Esophagus squamous epithelium (tissue), 5 donors: ENCODE measurements around the gene VSTM2L. TPM values are rescaled to one million over a fixed set of nuclear protein-coding genes. Genes with fewer than 3 reads are reported as not detected.

ENCODE experiments used
- DNase-seq: peaks from one replicate; lab custom pipeline; 2025; lab: John Stamatoyannopoulos, UW
- H3K27ac ChIP-seq, 4 donors: fragments of 200-600 bp; sonication (generic); one replicate each; pipeline ENCODE4 v1.5.1; 2016 to 2019; ENCODE audit warnings: mild to moderate bottlenecking in 1 of 4
- H3K27me3 ChIP-seq, 4 donors: fragments of 200-600 bp; sonication (generic); 1 replicate in 3 of 4; 2 replicates in 1 of 4; pipeline versions ENCODE4 v1.5.1 to v1.6.0; 2017 to 2021; ENCODE audit warnings: antibody characterized with exemption in 1 of 4
- H3K36me3 ChIP-seq, 3 donors: fragments of 200-600 bp; sonication (generic); one replicate each; pipeline ENCODE4 v1.5.1; 2016 to 2019
- H3K4me1 ChIP-seq, 3 donors: fragments of 200-600 bp; sonication (generic); one replicate each; pipeline ENCODE4 v1.5.1; 2017 to 2019
- H3K4me3 ChIP-seq, 4 donors: fragments of 200-600 bp; sonication (generic); 1 replicate in 3 of 4; 2 replicates in 1 of 4; pipeline ENCODE4 v1.5.1; 2016 to 2019; ENCODE audit warnings: mild to moderate bottlenecking in 2 of 4, moderate library complexity in 1 of 4
- H3K9me3 ChIP-seq, 3 donors: fragments of 200-600 bp; sonication (generic); one replicate each; pipeline ENCODE4 v1.5.1; 2016 to 2019
- CTCF ChIP-seq, 6 experiments: fragments of 450-650 bp in 4 of 6; fragments of 200-600 bp in 2 of 6; sonication (generic) in 2 of 6; IDR thresholded peaks; one replicate each; pipeline ENCODE4 v1.5.1; 2016 to 2019; ENCODE audit warnings: antibody characterized with exemption in 6 of 6, mild to moderate bottlenecking in 4 of 6, moderate library complexity in 4 of 6
- POLR2A ChIP-seq, 4 donors: fragments of 450-650 bp; IDR thresholded peaks; one replicate each; pipeline ENCODE4 v1.6.1; 2017; ENCODE audit warnings: antibody characterized with exemption in 4 of 4, mild to moderate bottlenecking in 4 of 4, moderate library complexity in 3 of 4
- WGBS, 2 donors: methylation state at CpG; one replicate each; pipeline ENCODE4 v1.1.5; 2018; 5-methylcytosine and 5-hydroxymethylcytosine counted together
- intact Hi-C: fragments of 100-400 bp; cut with DNase I; formaldehyde crosslinking; loops from one replicate; pipeline ENCODE4 v1.15.0; 2022
- total RNA-seq, 4 donors: library from RNA; depleted of rRNA; stranded (reverse); fragments of >200 nt; gene quantifications; one replicate each; pipeline ENCODE4 v1.1.0, GENCODE V29; 2016
- donor health status: DM: yes; HTN: yes; CAD: no.

VSTM2L gene
- total RNA-seq, 4 donors from 2014 or later = 0.38 to 2.6 (median 0.68) TPM

DNA sequence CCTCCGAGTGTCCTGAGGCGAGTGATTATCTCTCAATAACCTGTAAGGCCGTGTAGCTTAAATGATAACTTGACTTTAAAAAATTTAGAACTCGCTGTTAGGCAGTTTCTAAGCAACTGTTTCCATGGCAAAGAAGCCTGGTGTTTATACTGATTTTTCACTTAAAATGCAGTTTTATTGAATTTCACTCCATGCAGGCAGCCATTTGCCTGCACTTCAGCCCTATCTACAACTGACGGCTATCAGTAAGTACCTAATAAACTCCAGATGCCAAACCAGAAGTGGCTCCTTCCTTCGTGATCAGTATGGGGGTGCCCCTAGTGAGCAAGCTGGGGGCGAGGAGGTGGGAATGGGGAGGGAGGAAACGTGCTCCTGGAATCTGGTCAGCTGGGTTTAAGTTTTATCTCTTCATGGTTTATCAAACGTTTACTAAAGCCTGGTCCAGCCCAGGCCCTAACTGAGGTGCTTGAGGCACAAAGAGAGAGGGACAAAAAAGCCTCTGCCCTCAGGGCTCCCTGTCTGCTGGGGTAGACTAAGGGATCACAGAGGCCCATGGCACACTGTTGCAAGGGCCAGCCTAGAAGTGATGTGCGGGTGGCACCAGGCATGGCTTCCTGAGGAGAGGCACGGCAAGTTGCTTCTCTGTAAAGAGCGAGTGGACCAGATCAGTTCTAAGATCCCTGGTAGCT is 84.8 kb downstream of the VSTM2L start:
- no peak for TF ChIP-seq POLR2A (IDR thresholded peaks at IDR 0.05)
- no peak for TF ChIP-seq CTCF (IDR thresholded peaks at IDR 0.05)
- peaks cover 0 to 49% (median 0%) of the 10 kb centered on the region in 3 donors for H3K36me3 ChIP-seq
- H3K27me3 ChIP-seq = no peaks in the 10 kb centered on the region
- WGBS, 2 donors = 77 to 85% methylated on average over 7 to 9 of the region's 12 CpGs
- H3K9me3 ChIP-seq = no peaks in the 10 kb centered on the region
- peaks cover 0 to 70% (median 33%) of the 10 kb centered on the region in 3 donors for H3K4me1 ChIP-seq
- H3K27ac ChIP-seq = peak overlapping the region; percentile 14 to 73 (median 56)
- intact Hi-C loops = no loop called here
- no peak for DNase-seq
- no peak overlapping the region for H3K4me3 ChIP-seq

- Histone ChIP-seq H3K27ac (peak overlapping the region in 3 of 4 donors; percentile 49 to 73 (median 63)), H3K4me1 (peaks cover under 1 to 77% (median 35%) of the 10 kb centered on the region in 3 donors), H3K4me3 (no peak overlapping the region), H3K27me3 (no peaks in the 10 kb centered on the region), H3K36me3 (peaks cover 0 to 43% (median 0%) of the 10 kb centered on the region in 3 donors), H3K9me3 (no peaks in the 10 kb centered on the region)
- no peak for DNase-seq
- TF ChIP-seq POLR2A (IDR thresholded peaks at IDR 0.05) (no peak), CTCF (IDR thresholded peaks at IDR 0.05) (no peak)
- intact Hi-C loops = no loop called here
- WGBS, 2 donors = 84 to 89% methylated on average over 5 of the region's 5 CpGs
These were observed 85.5 kb downstream of the VSTM2L start for GRCh38 chr20:37988306-37988954.

- intact Hi-C loops = loop anchor here (5.0 kb wide), 1 partner anchor 427 kb away; no protein-coding TSS in a partner anchor
These were observed 86.8 kb downstream of the VSTM2L start for GRCh38 chr20:37989601-37990295.

DNA sequence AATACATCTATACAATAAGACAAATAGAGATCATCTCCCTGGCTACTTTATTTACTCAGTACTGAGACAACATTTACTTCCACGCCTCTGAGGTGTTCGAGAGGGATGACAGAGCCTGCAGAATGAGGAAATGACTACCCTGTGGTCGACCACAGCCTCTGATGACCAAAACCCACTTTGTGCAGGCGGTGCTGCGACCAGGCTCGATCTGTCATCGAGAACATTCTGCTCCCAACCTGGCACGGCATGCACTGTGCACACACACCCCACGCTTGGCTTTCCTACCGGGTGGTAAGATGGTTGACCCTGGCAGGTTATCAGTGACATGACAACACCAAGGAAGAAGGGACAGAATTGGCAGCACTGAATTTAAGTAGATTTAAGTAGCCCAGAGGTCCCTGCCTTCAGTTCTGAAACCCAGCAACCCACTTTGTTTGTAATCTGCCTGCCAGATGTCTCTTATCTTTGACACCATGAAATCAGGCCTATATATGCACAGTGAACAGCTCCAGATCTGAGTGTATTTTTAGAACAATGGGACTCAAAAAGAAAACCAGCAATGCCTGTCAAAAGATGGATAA is 87.7 kb downstream of the VSTM2L start:
- no peak overlapping the region for H3K4me3 ChIP-seq
- H3K27ac ChIP-seq = peak overlapping the region; percentile 10 to 46 (median 32)
- peaks cover 3 to 58% (median 7%) of the 10 kb centered on the region in 3 donors for H3K36me3 ChIP-seq
- H3K9me3 ChIP-seq = no peaks in the 10 kb centered on the region
- DNase-seq = peak; percentile 39
- peaks cover 4 to 78% (median 35%) of the 10 kb centered on the region in 3 donors for H3K4me1 ChIP-seq
- intact Hi-C loops = loop anchor here (5.0 kb wide), 1 partner anchor 428 kb away; no protein-coding TSS in a partner anchor
- TF ChIP-seq POLR2A (IDR thresholded peaks at IDR 0.05) = no peak
- TF ChIP-seq CTCF (IDR thresholded peaks at IDR 0.05) = no peak
- H3K27me3 ChIP-seq = no peaks in the 10 kb centered on the region
- WGBS, 2 donors = 53 to 57% methylated on average over 5 to 10 of the region's 10 CpGs

More at GRCh38 chr20:37989601-37990295, 86.8 kb downstream of the VSTM2L start:
- 46 to 63% methylated on average over 7 of the region's 7 CpGs for WGBS, 2 donors
- DNase-seq = no peak
- H3K36me3 ChIP-seq = peaks cover 0 to 55% (median under 1%) of the 10 kb centered on the region in 3 donors
- peaks cover 4 to 79% (median 35%) of the 10 kb centered on the region in 3 donors for H3K4me1 ChIP-seq
- no peak overlapping the region for H3K4me3 ChIP-seq
- TF ChIP-seq POLR2A (IDR thresholded peaks at IDR 0.05) = no peak
- no peak for TF ChIP-seq CTCF (IDR thresholded peaks at IDR 0.05)
- no peaks in the 10 kb centered on the region for H3K9me3 ChIP-seq
- no peaks in the 10 kb centered on the region for H3K27me3 ChIP-seq
- peak overlapping the region; percentile 10 to 60 (median 37) for H3K27ac ChIP-seq
